HS-27A (cell line): Measurements from ENCODE around the gene ZCCHC24.
A peak's percentile ranks its signal among the peaks of the same experiment; 100 is the strongest.

Experiments
- DNase-seq: peaks from one replicate; pipeline ENCODE4 v3.0.0-alpha.2; 2012; ENCODE audit warnings: low read depth, missing footprints

Gene ZCCHC24

GRCh38 chr10:79445161-79445976, at the start of gene ZCCHC24:
Gene ZCCHC24, minus strand, starts transcription at chr10:79445624. Its CDS starts 184 bp downstream, at chr10:79445440.
- peak; percentile 68 for DNase-seq

GRCh38 chr10:79493806-79494205, 48.4 kb upstream of the ZCCHC24 start:
- DNase-seq, result no peak

- DNase-seq, result no peak
Measured at GRCh38 chr10:79492839-79493238, 47.4 kb upstream of the ZCCHC24 start.

GRCh38 chr10:79492256-79492655, 46.8 kb upstream of the ZCCHC24 start:
- DNase-seq, result no peak

- DNase-seq, result no peak
Measured at GRCh38 chr10:79491143-79491835, 45.9 kb upstream of the ZCCHC24 start.

GRCh38 chr10:79490400-79491142, 45.1 kb upstream of the ZCCHC24 start:
- no peak for DNase-seq

GRCh38 chr10:79488870-79489269, 43.4 kb upstream of the ZCCHC24 start:
- no peak for DNase-seq

- peak; percentile 54 for DNase-seq
Measured at GRCh38 chr10:79488336-79488735, 42.9 kb upstream of the ZCCHC24 start.

- DNase-seq, result peak; percentile 23
Measured at GRCh38 chr10:79487296-79488194, 42.1 kb upstream of the ZCCHC24 start.

- no peak for DNase-seq
Measured at GRCh38 chr10:79484476-79484875, 39.1 kb upstream of the ZCCHC24 start.

- DNase-seq, result no peak
Measured at GRCh38 chr10:79483948-79484347, 38.5 kb upstream of the ZCCHC24 start.

GRCh38 chr10:79483299-79483698, 37.9 kb upstream of the ZCCHC24 start:
- no peak for DNase-seq

GRCh38 chr10:79482741-79483140, 37.3 kb upstream of the ZCCHC24 start:
- no peak for DNase-seq

- DNase-seq, result no peak
Measured at GRCh38 chr10:79482304-79482703, 36.9 kb upstream of the ZCCHC24 start.

GRCh38 chr10:79479283-79479909, 34.0 kb upstream of the ZCCHC24 start:
- no peak for DNase-seq

GRCh38 chr10:79477456-79477855, 32.0 kb upstream of the ZCCHC24 start:
- no peak for DNase-seq

GRCh38 chr10:79476645-79477044, 31.2 kb upstream of the ZCCHC24 start:
- DNase-seq, result no peak

- DNase-seq, result no peak
Measured at GRCh38 chr10:79475877-79476276, 30.5 kb upstream of the ZCCHC24 start.

GRCh38 chr10:79475119-79475653, 29.8 kb upstream of the ZCCHC24 start:
- no peak for DNase-seq

GRCh38 chr10:79473496-79474095, 28.2 kb upstream of the ZCCHC24 start:
- no peak for DNase-seq
